NCI-H748 treated with DMSO at 0.1 percent for 48 hours (cell line): Measurements from ENCODE around the gene ANTXRL.
"Not testable (repeated sequence)": the region's sequence is repeated elsewhere in the genome, so short reads cannot be mapped to it uniquely, and the experiment has no call there.

Experiments
- DNase-seq: peaks from one replicate; lab custom pipeline; 2025; lab: John Stamatoyannopoulos, UW

ANTXRL gene

GRCh38 chr10:46308113-46308415 lies 21.3 kb downstream of the ANTXRL start:
- DNase-seq, result no peak

DNA sequence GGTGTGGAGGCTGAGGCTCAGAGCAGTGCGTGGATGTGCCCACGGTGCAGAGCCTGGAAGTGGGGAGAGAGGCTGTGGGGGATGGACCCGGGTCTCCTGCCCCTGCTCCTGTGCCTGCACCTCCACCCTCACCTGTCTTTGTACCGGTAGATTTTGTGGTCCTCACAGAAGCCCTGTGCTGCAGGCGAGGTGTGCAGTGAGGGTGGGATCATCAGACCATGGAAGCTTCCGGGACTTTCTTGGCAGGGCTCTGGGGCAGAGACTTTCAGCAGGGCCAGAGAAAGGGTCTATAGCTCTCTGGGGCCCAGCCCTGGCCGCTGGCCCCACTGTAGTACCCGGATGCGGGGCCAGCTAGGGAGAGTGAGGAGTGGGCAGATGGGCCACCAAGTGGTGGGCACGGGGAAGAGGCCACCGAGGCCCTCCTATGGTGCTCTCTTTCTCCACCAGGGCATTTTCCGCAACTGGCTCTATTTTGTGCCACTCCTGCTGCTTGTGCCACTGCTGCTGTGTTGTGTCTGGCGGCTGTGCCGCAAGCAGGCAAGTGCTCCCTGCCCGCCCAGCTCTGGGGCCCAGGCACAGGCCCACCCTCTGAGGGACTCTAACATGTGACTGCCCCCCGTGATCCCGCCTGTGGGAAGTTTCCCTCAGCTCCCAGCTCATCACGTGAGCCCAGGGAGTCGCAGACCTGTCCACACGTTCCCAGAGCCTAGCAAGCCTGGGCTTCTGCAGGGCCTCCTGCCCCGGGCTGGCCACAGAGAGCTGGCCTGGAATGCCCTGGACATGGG lies 22.1 kb downstream of the ANTXRL start:
- no peak for DNase-seq

DNA sequence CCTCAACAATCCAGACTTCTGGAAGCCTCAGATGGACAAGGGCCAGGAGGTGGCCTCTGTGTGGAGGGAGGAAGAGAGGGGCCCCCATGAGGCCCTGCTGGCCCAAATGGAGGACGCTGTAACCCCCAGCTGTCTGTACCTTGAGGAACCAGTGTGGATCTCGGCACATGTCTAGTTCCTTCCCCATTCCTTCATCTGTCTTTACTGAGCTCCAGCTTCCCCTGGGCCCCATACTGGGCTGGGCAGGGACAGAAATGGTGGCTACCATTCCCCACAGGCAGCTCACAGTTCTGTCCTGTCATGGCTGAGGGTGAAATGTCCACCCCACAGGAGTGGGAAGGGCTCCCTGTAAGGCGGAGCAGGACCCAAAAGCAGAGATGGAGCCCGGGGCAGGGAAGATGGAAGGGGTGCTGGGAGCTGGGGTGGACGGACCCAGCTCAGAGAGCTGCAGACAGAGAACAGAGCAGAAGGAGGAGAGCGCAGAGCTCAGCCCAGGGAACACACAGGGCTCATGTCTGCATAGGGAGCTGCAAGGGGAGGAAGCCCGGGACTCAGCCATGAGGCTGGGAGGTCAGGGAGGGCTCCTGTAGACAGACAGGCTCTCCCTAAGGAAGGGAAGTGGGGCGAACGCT lies 22.8 kb downstream of the ANTXRL start:
- DNase-seq, result no peak

DNA sequence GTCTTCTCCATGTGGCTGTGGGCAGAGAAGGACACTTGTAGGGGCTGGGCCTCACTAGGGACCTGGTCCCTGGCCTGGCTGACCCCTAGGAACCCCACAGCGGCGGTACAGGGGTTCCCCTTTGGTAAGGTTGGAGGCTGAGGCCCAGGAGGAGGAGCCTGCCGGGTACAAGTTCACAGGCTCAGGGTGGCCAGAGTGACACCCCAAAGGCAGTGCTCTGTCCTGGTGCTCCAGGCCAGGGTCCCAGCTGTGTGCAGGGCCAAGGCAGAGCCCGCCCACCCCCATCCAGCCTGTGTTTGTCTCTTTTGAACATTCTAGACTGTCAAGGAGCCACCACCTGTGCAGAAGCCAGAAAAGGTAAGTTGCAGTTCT lies 23.3 kb downstream of the ANTXRL start:
- no peak for DNase-seq

GRCh38 chr10:46310851-46311250 lies 24.1 kb downstream of the ANTXRL start:
- DNase-seq, result no peak

DNA sequence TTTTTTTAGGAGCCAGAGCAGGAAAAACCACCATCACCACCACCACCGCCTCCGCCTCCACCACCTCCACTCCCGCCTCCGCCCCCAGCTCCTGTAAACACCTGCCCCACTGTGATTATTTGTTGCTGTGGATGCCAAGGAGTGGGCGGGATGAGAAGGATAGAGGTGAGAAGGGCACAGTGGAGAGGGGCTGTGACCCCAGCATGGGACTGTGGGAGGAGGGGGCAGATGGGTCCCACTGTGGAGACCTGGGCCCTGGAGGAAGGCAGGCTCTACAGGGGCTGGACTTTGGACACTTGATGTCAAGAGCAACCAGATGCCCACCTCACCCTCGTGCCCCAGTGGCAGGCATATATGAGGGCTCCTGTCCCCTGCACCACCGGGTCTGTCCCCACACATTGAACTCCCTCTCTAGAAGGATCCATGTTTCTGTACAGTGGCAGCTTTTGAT lies 24.7 kb downstream of the ANTXRL start:
- DNase-seq, result no peak

DNA sequence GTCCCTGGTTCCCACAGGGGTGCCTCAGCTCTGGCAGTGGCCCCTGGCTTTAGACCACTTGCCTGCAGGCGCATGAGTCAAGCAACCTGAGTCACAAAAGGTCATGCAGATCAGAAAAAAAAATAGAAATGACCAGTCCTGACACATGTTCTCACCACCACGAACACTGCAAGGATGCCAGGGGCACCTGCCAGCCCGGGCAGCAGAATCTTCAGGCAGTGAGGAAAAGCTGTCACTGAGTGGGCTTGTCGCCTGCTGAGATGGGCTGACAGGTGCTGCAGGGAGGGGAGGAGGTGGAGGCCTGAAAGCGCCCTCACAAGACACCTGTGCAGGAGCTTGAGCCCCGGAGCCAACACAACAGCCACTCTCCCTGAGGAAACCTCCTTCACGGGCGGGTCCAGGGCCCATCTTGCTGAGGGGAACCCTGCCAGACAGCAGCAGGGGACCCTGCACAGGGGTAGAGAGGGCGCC lies 25.2 kb downstream of the ANTXRL start:
- DNase-seq, result not testable (repeated sequence)

DNA sequence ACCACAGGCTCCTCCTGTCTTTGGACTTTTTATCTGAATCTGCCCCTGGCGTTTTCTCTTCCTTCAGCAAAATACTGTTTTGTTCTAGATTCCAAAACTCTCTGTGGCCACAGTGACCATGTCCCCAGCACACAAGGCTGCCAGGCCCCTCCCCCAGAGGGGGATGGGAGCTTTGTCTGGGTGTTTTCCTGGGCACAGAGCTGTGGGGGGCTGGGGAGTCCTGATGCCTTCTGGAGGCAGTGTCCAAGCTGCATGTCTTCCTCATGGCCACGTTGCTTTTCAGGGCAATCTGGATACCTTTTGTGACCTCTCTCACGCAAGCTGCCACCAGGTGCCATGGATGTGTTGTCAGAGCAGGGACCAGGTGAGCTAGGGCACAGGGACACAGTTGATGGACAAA lies 26.2 kb downstream of the ANTXRL start:
- DNase-seq, result no peak

- DNase-seq, result no peak
Measured at GRCh38 chr10:46314071-46314470, 27.3 kb downstream of the ANTXRL start.

GRCh38 chr10:46315071-46315860 lies 28.5 kb downstream of the ANTXRL start:
- DNase-seq, result not testable (repeated sequence)

GRCh38 chr10:46317370-46317769 lies 30.6 kb downstream of the ANTXRL start:
- no peak for DNase-seq

DNA sequence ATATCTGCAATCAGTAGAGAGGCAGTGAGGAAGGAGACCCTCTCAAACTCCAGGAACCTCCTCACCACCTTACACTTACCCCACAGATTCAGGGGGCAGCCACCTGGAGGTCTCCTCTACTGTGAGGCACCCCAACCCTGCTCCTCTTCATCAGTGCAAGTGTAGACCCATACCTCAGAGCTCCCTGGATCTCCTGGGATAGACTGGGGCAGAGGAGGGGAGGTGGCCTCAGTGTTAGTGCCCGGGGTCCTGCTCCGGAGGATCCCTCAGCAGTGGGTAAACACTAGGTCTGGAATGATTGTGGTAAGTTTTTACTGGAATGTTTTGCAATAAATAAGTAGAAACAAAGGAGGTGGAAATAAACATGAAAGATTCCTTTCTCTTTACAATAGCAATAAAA lies 31.1 kb downstream of the ANTXRL start:
- no peak for DNase-seq

- DNase-seq, result no peak
Measured at GRCh38 chr10:46318799-46319198, 32.0 kb downstream of the ANTXRL start.

DNA sequence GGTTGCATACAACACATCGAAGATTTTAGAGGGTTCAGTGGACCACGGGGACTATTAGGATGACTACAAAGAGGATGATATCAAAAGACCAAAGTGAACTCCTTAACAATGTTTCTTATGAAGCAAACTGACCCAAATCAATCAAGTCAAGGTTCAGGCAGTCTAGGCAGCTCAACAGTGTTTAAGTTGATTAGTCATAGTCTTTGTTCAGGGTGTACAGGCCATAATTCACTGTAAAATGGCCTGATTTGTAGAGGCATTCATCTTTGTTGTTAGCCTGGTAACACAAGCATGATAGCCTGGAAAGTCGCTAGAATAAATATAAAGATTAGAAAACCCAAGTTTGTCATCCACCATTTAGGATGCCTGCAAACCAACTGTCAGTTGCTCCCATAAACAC lies 32.6 kb downstream of the ANTXRL start:
- no peak for DNase-seq

- no peak for DNase-seq
Measured at GRCh38 chr10:46321770-46322169, 35.0 kb downstream of the ANTXRL start.

DNA sequence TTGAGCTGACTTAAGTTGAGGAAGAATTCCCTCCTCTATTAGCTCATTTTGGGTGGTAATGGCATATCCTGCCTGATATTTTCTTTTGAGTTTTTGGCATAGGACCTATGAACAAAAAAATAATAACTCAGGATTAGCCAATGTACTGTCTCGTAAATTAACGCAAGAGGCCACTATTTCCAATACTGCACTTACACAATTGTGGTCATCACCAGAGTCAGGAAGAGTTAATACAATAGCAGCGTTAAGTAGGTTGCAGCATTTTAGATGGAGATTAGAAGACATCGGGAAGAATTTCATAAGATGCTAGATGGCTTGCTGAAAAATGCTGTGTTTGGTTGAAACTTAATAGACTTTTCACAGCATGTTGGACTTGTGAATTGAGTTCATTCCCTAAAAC lies 36.4 kb downstream of the ANTXRL start:
- DNase-seq, result no peak

DNA sequence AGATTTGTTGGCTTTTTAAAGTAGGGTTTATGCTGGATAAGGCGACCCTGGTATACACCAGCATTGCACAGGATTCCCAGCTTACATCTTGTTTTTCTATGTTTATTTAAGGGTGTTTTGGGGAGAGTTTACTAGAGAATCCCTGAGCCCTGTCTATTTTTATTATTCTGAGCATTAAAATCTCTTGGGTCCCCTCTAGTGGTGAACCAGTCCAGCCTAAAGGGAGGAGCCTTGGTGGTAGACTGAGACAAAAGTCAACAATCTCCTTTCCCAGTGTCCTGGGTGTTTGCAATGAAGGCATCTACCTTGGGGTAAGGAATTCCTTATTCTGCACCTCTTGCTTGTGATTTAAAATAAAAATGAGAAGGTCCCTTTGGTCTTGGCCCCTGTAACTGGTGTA lies 38.2 kb downstream of the ANTXRL start:
- DNase-seq, result no peak

DNA sequence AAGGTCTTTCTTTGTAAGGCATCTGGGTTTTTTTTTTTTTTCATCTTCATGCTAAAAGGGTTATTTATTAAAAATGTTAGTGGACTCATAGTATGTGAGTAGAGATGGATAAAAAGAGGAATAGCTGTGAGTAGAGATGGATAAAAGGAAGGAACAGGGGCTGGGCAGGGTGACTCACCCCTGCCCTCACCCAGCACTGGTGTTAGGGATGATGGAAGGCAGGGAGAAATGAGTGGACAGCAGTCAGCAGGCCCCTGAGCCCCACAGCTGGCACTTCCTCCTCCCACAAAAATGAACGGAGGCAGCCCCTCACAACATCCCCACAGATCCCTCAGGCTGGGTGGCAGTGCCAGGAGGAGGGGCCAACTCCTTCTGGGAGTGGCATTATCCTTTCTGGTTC lies 39.3 kb downstream of the ANTXRL start:
- DNase-seq, result no peak

DNA sequence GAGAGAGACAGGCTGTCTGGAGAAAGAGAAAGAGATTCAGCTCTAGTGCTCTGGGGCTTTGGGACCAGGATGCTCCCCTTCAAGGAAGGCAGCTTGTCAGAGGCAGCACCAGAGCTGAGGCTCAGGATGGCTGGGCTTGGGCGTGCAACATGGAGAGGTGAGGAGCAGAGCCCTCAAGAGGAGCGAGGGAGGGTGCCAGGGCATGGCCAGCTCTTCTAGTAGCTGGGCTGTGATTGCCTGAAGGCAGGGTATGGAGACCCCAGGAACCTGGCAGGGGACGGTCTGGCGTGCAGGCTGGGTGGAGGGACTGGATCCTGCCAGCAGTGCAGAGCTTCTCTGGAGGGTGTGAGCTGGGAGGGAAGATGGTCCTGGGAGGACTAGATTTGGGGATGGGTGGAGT lies 40.2 kb downstream of the ANTXRL start:
- DNase-seq, result no peak

DNA sequence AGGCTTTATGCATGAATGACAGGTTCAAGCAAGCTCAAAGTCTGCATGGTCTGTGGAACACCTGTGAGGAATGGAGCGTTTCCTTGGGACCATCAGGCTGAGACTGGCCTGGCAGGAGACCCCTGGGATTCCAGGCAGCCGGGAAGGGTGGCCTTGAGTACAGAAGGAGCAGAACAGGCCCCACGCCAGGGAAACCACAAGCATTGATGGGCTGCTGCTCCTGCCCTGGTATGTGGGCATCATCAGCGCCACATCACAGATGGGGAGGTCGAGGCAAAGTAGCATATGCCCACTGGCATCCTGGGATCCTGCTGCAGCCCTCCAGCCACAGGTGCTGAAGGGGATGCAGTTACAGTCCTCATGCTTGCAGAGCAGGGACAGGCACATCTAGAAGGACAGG lies 40.9 kb downstream of the ANTXRL start:
- DNase-seq, result no peak

DNA sequence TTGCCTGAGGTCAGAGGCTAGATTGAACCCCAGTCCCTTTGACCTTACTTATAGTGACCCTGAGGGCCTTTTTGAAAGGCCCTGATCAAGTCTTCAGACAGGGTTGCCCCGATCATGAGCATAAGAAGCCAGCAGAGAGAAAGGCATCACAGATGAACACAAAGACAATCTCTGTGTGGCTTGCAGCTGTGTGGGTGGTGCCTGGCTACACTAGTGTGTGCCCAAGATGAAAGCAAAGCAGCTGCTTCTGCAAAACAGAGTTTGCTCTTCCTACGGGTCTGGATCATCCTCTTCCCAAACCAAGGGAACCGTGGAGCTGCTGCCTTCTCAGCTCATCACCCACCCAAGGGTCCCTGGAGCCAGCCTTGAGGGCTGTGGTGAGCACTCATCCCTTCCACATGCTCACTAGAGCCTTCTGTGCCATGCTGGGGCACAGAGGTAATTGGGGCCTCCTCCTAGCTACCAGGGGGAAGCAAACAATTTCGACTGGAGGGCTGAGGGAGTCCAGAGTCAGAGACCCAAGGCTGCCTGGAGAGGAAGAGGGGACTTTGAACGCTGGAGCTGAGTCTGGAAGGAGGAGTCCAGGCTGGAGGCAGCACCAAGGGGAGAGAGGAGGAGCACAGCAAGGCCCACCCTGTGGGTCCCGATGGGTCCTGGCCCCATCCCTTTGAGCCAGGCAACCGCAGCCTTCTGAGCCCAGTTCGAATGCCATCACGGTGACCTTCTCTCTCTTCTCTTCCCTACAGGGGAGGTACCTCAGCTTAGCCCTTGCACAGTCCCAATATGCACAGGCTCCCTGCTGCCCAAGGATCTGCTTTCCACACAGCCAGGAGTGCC lies 42.3 kb downstream of the ANTXRL start:
- no peak for DNase-seq

- DNase-seq, result no peak
Measured at GRCh38 chr10:46329690-46330016, 42.9 kb downstream of the ANTXRL start.
